K562 (cell line): ENCODE measurements around the gene ZNF609. TPM values are rescaled to one million over a fixed set of nuclear protein-coding genes. Genes with fewer than 3 reads are reported as not detected.

Source experiments
- ARID4B ChIP-seq: sonication (generic); formaldehyde crosslinking; IDR thresholded peaks from 2 replicates; pipeline ENCODE4 v1.8.0; 2022; ENCODE audit warnings: mild to moderate bottlenecking, missing genetic modification reagents
- C11orf30 ChIP-seq: fragments of 450-650 bp; IDR thresholded peaks from 2 replicates; pipeline ENCODE4 v1.6.1; 2016; ENCODE audit warnings: low read depth, mild to moderate bottlenecking
- L3MBTL2 ChIP-seq: fragments of 450-650 bp; IDR thresholded peaks from 2 replicates; pipeline ENCODE4 v1.6.1; 2016; ENCODE audit warnings: mild to moderate bottlenecking, moderate library complexity
- MEIS2 ChIP-seq: fragments of 450-650 bp; IDR thresholded peaks from 2 replicates; pipeline ENCODE4 v1.6.1; 2014; ENCODE audit warnings: mild to moderate bottlenecking; ENCODE audit not compliant: partially characterized antibody
- NR4A1 ChIP-seq, 2 experiments: fragments of 250-450 bp in 1 of 2; fragments of 450-650 bp in 1 of 2; sonication (Bioruptor Pico) in 1 of 2; IDR thresholded peaks; 2 replicates each; pipeline versions ENCODE4 v1.4.0 to v1.6.1; 2016 to 2020; ENCODE audit warnings: mild to moderate bottlenecking in 2 of 2, missing compliant biosample characterization in 1 of 2, missing genetic modification characterization in 1 of 2, moderate library complexity in 1 of 2
- PML ChIP-seq: IDR thresholded peaks from 2 replicates; pipeline ENCODE4 v1.6.1; 2012; ENCODE audit warnings: low read length, inconsistent platforms
- POLR2A ChIP-seq: fragments of 450-650 bp; conservative IDR thresholded peaks from 2 replicates; pipeline ENCODE4 v1.6.1; 2016
- RFX1 ChIP-seq: fragments of 450-650 bp; IDR thresholded peaks from 2 replicates; pipeline ENCODE4 v1.6.1; 2016; ENCODE audit warnings: mild to moderate bottlenecking, moderate library complexity
- SIN3B ChIP-seq: fragments of 450-650 bp; IDR thresholded peaks from 2 replicates; pipeline ENCODE4 v1.6.1; 2017; ENCODE audit warnings: low read depth, mild to moderate bottlenecking, moderate library complexity
- ZBTB2 ChIP-seq: fragments of 450-650 bp; IDR thresholded peaks from 2 replicates; pipeline ENCODE4 v1.6.1; 2016; ENCODE audit warnings: antibody characterized with exemption
- ZFX ChIP-seq: sonication (generic); formaldehyde crosslinking; IDR thresholded peaks from 2 replicates; pipeline ENCODE4 v1.8.0; 2022; ENCODE audit warnings: mild to moderate bottlenecking, missing genetic modification reagents, moderate library complexity
- ZNF143 ChIP-seq: sonication (generic); formaldehyde crosslinking; IDR thresholded peaks from 2 replicates; pipeline ENCODE4 v1.9.0; 2022; ENCODE audit warnings: mild to moderate bottlenecking, missing genetic modification reagents
- ZNF407 ChIP-seq: fragments of 450-650 bp; IDR thresholded peaks from 2 replicates; pipeline ENCODE4 v1.6.1; 2016; ENCODE audit warnings: low read depth
- polyA plus RNA-seq, 8 experiments: library from polyadenylated mRNA; depleted of rRNA in 4 of 8; stranded (reverse) in 5 of 8; unstranded in 3 of 8; fragments of >200 nt; fragmentation: Nextera tagmentation in 2 of 8; fragmentation: Illumina TruSeq in 1 of 8; extraction: Ambion mirVana in 2 of 8; extraction: Trizol in 1 of 8; gene quantifications; 2 replicates each; pipeline versions ENCODE4 v1.2.1 to v1.2.3, GENCODE V29; 2011 to 2014; ENCODE audit warnings: inconsistent platforms in 1 of 8, missing spikeins in 1 of 8
- total RNA-seq, 7 experiments: library from RNA; depleted of rRNA in 6 of 7; stranded (reverse); fragments of >200 nt in 6 of 7; fragmentation: Illumina TruSeq in 2 of 7; extraction: Trizol in 2 of 7; gene quantifications; 2 replicates each; pipeline versions ENCODE4 v1.2.1 to v1.2.3, GENCODE V29; 2011 to 2021; ENCODE audit warnings: low replicate concordance in 1 of 7

The ZNF609 gene
- total and polyA plus RNA-seq, 9 of the 15 experiments (the other 6 are each of a cell fraction or from before 2014, with no cell fraction given) = 3.0 to 38.7 (median 17.8) TPM

GRCh38 chr15:64702816-64703631 lies 242.6 kb downstream of the ZNF609 start (continued):
- peak; percentile 91 for TF ChIP-seq ZNF407
- peak; percentile 75 for TF ChIP-seq ZNF143 (CRISPR knock-in tag)
- TF ChIP-seq MEIS2 = peak; percentile 43
- 0 out of 2 replicates have a peak, but pooled peaks have one; percentile 38 for TF ChIP-seq L3MBTL2
- TF ChIP-seq SIN3B = 0 out of 2 replicates have a peak, but pooled peaks have one; percentile 18
- TF ChIP-seq POLR2A = peak; percentile 79
- TF ChIP-seq RFX1 = peak; percentile 67
- peak; percentile 32; the same call in 1 of the 2 replicates for TF ChIP-seq PML
- TF ChIP-seq NR4A1 (CRISPR knock-in tag; IDR thresholded peaks at IDR 0.05) = no peak
- peak; percentile 39; the same call in 1 of the 2 replicates for TF ChIP-seq NR4A1 (tag; IDR thresholded peaks at IDR 0.05)
- TF ChIP-seq C11orf30 = no peak
- peak; percentile 92 for TF ChIP-seq ZBTB2
- TF ChIP-seq ZFX = peak; percentile 79
- no peak for TF ChIP-seq ARID4B (CRISPR knock-in tag)
